BLaER1 (cell line): ENCODE data around the gene CD300LG.

Experiments
- H3K27ac ChIP-seq: shearing (Covaris generic); formaldehyde crosslinking; 2 replicates; pipeline ENCODE4 v1.8.1; 2022
- H3K27me3 ChIP-seq: shearing (Covaris generic); formaldehyde crosslinking; 2 replicates; pipeline ENCODE4 v1.8.1; 2022
- H3K36me3 ChIP-seq: shearing (Covaris generic); formaldehyde crosslinking; 2 replicates; pipeline ENCODE4 v1.8.1; 2022
- H3K4me1 ChIP-seq: shearing (Covaris generic); formaldehyde crosslinking; 2 replicates; pipeline ENCODE4 v1.8.1; 2022
- H3K4me2 ChIP-seq: shearing (Covaris generic); formaldehyde crosslinking; 2 replicates; pipeline ENCODE4 v1.8.1; 2022
- H3K4me3 ChIP-seq: shearing (Covaris generic); formaldehyde crosslinking; 2 replicates; pipeline ENCODE4 v1.8.1; 2022
- H3K9ac ChIP-seq: shearing (Covaris generic); formaldehyde crosslinking; 2 replicates; pipeline ENCODE4 v1.8.1; 2022
- H3K9me3 ChIP-seq: shearing (Covaris generic); formaldehyde crosslinking; 2 replicates; pipeline ENCODE4 v1.8.1; 2022
- H4K20me1 ChIP-seq: shearing (Covaris generic); formaldehyde crosslinking; 2 replicates; pipeline ENCODE4 v1.8.1; 2022
- Cebpa-rat ChIP-seq: shearing (Covaris generic); IDR thresholded peaks from 2 replicates; pipeline ENCODE4 v1.8.1; 2022

The CD300LG gene

DNA sequence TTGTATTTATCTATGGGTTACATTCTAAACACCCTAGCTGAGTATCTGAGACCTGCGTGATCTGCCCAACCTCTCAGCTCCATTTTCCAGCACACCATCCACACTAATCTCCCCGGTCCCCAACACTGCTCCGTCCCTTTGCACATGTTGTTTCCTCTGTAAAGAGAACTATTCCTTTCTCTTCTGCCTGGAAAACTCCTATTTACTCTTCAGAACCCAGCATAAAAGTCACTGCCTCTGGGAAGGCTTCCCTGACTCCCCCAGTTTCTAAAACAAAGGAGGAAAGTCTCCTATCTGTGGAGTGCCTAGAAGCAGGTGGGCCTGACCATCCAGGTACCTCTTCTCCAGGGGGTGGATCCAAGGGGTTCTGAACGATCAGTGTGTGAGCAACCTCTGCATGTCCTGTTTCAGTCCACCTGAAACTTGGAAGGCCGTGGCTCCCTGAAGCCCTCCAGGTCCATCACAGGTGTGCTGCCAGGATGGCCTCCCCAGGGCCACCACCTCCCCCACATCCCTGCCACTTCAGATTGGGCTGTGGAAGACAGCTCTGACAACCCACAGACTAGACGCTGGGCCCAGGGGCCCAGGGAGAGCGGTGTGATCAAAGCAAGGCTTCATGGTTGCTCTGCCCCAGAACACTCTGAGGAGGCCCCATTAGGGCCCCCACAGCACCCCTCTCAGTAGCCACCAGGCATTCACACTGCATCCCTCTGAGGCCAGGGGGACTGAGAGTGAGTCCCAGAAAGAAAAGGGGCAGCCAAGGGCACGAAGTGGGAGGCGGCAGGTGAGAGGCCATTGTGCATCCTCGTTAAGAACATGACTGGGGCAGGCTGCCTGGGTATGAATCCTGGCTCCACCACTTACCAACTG lies 34.3 kb upstream of the CD300LG start:
- no peaks in the 10 kb centered on the region for H3K27me3 ChIP-seq
- H3K36me3 ChIP-seq = peaks cover 8% of the 10 kb centered on the region
- H3K4me3 ChIP-seq = no peak overlapping the region
- H4K20me1 ChIP-seq = no peaks in the 10 kb centered on the region
- no peaks in the 10 kb centered on the region for H3K9me3 ChIP-seq
- no peak overlapping the region for H3K9ac ChIP-seq
- TF ChIP-seq Cebpa-rat = no peak
- H3K4me2 ChIP-seq = no peak overlapping the region
- no peaks in the 10 kb centered on the region for H3K4me1 ChIP-seq
- H3K27ac ChIP-seq = no peak overlapping the region

DNA sequence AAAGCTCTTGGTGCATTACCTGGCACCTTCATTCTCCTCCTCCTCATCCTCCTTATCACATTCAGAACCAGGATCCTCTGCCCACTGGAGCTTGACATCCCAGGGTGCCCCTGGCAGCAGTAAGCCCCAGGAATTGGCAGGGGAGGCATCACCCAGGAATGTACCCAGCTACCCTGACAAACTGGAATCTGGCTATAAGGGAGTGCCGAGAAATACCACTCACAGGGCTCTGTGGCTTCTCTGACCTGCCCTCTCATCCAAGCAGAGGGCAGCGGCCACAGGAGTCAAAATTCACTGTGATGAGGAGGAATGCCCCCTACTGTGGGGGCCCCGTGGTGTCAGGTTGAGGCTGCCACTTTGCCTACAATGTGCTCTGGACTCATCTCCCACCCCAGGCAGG lies 33.6 kb upstream of the CD300LG start:
- no peak overlapping the region for H3K9ac ChIP-seq
- H3K36me3 ChIP-seq = peaks cover 8% of the 10 kb centered on the region
- no peak overlapping the region for H3K27ac ChIP-seq
- H3K4me2 ChIP-seq = no peak overlapping the region
- no peaks in the 10 kb centered on the region for H3K4me1 ChIP-seq
- no peaks in the 10 kb centered on the region for H4K20me1 ChIP-seq
- no peak overlapping the region for H3K4me3 ChIP-seq
- TF ChIP-seq Cebpa-rat = no peak
- no peaks in the 10 kb centered on the region for H3K27me3 ChIP-seq
- no peaks in the 10 kb centered on the region for H3K9me3 ChIP-seq

DNA sequence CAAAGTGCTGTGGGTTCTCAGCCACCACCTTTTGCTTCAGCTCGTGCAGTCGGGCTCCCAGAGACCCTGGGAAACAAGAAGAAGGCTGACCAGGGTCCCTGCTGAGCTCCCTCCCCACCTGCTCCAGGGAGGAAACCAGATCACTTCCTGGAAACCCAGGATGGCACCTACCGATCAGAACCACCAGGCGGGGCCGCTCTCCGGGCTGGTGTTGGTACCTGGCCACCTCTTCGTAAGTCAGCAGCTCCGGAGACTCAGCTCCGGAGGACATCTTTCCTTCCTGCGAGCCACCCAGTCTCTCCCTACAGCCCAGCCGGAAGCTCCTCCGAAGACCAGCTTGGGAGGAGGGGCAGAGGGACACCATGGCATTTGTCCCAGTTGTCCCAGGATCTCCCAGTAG lies 33.0 kb upstream of the CD300LG start:
- Histone ChIP-seq H3K9ac (no peak overlapping the region), H4K20me1 (no peaks in the 10 kb centered on the region), H3K9me3 (no peaks in the 10 kb centered on the region), H3K4me1 (no peaks in the 10 kb centered on the region), H3K27ac (no peak overlapping the region), H3K4me3 (no peak overlapping the region), H3K4me2 (no peak overlapping the region), H3K36me3 (peaks cover 8% of the 10 kb centered on the region), H3K27me3 (no peaks in the 10 kb centered on the region)
- no peak for TF ChIP-seq Cebpa-rat

DNA sequence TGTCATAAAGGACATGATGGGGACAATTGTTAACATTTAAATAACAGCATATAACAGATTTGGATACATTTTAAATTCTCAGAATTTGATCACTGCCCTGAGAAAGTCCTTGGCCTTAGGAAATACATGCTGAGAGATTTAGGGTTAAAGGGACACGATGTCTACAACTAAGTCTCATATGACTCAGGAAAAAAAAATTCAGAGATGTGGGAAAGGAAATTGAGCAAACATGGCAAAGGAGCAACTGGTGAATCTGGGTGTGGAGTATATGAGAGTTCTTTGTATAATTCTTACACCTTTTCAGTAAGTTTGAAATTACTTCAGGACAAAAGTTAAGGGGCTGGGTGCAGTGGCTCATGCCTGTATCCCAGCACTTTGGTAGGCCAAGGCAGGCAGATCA lies 32.3 kb upstream of the CD300LG start:
- no peak for TF ChIP-seq Cebpa-rat
- Histone ChIP-seq H3K27ac (no peak overlapping the region), H4K20me1 (no peaks in the 10 kb centered on the region), H3K9me3 (no peaks in the 10 kb centered on the region), H3K4me2 (no peak overlapping the region), H3K9ac (no peak overlapping the region), H3K36me3 (peaks cover 8% of the 10 kb centered on the region), H3K4me3 (no peak overlapping the region), H3K27me3 (no peaks in the 10 kb centered on the region), H3K4me1 (no peaks in the 10 kb centered on the region)

DNA sequence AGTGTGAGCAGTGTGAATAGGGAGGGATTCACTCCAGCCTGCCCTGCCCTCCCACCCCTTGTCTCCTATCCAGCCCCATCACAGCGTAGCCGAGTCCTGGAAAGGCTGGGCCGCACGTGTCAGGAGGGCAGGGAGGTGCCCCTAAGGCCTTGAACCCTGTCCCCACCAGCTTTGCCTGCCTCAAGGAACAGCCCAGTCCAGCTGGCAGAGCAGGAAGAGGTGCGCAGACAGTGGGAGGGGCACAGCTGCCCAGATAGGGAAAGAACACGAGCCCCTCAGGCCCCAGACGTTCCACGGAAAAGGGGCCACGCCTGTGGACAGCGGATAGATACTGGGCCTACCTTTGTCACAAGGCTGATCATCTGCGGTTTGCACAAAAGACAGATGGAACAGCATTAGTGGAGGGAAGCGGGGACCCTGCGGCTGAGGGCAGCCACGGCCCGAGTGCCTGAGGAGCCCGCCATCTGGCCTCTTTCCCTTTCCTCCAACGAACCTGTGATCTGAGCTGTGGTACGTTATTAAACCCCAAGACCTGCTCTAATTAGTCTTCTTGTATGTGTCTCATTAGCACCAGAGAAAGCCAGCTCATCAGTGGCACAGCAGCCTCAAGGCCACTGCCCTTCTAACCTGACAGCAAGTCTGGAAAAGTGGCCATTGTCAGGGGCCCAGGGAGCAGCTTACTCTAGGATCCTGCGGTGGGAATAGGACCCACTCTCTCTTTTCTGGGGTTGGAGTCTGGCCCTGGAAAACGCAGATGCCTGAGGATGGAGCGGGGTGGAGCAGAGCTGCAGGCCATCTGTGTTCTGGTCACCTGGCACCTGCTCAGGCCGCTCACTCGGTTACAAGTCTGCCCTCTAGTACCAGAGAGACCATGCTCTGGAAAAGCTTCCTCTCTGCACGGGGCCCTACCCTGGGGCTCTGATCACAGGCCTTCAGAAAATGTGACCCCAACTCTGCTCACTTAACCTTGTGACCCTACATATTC lies 30.3 kb upstream of the CD300LG start:
- Histone ChIP-seq H3K27ac (no peak overlapping the region), H3K9ac (no peak overlapping the region), H3K9me3 (no peaks in the 10 kb centered on the region), H4K20me1 (no peaks in the 10 kb centered on the region), H3K27me3 (no peaks in the 10 kb centered on the region), H3K4me2 (no peak overlapping the region), H3K4me1 (no peaks in the 10 kb centered on the region), H3K36me3 (peaks cover 13% of the 10 kb centered on the region), H3K4me3 (no peak overlapping the region)
- no peak for TF ChIP-seq Cebpa-rat

DNA sequence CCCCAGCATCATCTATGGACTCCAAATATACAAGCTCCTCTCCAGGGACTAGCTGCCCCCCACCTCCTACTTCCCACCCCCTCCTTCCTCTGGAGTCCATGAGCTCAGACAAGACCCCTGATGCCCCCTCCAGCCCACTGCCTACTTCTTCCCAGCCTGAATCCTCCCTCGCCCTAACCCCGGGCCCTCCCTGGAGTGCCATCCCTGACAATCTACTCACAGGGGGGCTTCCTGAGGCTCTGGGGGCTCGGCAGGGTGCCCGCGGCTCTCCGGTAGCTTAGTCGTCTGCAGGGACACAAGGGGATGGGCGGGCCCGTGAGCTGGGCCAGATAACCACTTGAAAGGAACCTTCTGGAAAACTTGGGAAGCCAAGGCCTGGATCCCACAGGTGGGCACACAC lies 29.1 kb upstream of the CD300LG start:
- Histone ChIP-seq H3K4me1 (no peaks in the 10 kb centered on the region), H4K20me1 (no peaks in the 10 kb centered on the region), H3K4me3 (no peak overlapping the region), H3K36me3 (peaks cover 13% of the 10 kb centered on the region), H3K27ac (no peak overlapping the region), H3K4me2 (no peak overlapping the region), H3K9me3 (no peaks in the 10 kb centered on the region), H3K9ac (no peak overlapping the region), H3K27me3 (no peaks in the 10 kb centered on the region)
- no peak for TF ChIP-seq Cebpa-rat

DNA sequence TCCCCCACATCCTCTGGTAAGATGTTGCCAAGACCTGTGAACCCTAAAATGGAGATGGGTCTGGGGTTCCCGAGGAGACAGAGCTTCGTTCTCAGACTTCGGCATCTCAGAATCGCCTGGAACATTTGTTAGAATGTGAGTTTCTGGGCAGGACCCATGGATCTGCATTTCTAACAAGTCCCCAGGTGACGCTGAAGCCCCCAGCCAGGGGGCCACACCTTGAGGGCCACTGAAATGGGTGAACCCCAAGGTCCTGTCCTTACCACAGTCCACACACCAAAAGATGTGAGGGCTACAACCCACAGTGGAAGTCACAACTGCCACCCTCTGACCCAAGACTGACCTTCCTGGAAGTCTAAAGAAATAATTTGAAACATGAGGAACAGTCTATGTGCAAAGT lies 28.0 kb upstream of the CD300LG start:
- H3K4me3 ChIP-seq = no peak overlapping the region
- H3K27me3 ChIP-seq = no peaks in the 10 kb centered on the region
- H3K27ac ChIP-seq = no peak overlapping the region
- TF ChIP-seq Cebpa-rat = no peak
- H3K36me3 ChIP-seq = peaks cover 6% of the 10 kb centered on the region; the same call in 1 of the 2 replicates
- no peaks in the 10 kb centered on the region for H3K9me3 ChIP-seq
- H3K4me2 ChIP-seq = no peak overlapping the region
- no peaks in the 10 kb centered on the region for H4K20me1 ChIP-seq
- H3K9ac ChIP-seq = no peak overlapping the region
- H3K4me1 ChIP-seq = no peaks in the 10 kb centered on the region

DNA sequence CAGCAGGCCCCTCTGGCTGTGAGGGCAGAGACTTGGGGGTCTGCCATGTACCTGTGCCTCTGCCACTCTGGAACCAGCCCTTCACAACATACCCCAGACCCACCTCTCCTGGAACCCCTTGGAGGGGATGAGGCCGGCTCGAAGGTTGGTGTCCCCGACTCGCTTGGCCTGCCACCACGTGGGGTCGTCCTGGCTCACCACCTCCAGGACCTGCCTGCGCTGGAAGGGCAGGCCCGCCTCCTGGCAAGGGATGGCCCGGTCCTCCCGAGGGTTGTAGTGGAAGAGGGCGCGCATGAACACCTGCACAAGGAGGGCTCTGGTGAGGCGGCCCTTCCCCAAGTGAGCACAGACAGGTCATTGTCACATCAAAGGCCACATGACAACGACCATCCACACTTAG lies 26.2 kb upstream of the CD300LG start:
- Histone ChIP-seq H3K9ac (no peak overlapping the region), H4K20me1 (no peaks in the 10 kb centered on the region), H3K9me3 (no peaks in the 10 kb centered on the region), H3K4me3 (no peak overlapping the region), H3K4me1 (no peaks in the 10 kb centered on the region), H3K36me3 (peaks cover 11% of the 10 kb centered on the region; the same call in 1 of the 2 replicates), H3K27ac (no peak overlapping the region), H3K4me2 (no peak overlapping the region), H3K27me3 (no peaks in the 10 kb centered on the region)
- no peak for TF ChIP-seq Cebpa-rat

DNA sequence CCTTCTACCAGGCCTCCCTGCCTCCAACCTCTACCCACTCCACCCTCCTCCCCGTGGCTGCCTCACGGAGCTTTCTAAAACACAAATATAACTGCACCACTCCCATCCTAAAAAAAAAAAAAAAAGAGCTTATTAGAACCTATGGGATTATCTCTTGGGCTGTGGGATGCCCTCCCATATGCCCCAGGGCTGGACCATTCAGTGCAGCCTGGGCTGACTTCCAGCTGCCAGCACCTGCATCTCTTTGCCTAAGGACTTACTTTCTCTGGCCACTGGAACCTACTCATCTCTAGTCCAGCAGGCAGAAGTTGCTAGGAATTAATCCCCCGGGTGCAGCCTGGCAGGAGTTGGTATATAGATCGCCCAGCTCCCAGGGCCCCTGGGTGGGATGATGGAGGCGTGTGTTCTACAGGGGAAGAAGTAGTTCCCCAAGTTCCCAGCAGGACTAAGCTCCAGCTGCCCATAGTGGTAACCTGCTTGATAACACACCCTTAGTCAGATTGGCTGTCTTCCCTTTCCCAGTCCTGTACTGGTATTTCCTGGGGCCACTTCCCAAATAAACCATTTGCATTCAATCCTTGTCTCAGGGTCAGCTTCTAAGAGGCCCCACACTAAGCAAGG lies 24.3 kb upstream of the CD300LG start:
- H3K27ac ChIP-seq = no peak overlapping the region
- TF ChIP-seq Cebpa-rat = no peak
- H3K4me2 ChIP-seq = no peak overlapping the region
- H3K9ac ChIP-seq = no peak overlapping the region
- H3K4me3 ChIP-seq = no peak overlapping the region
- no peaks in the 10 kb centered on the region for H3K9me3 ChIP-seq
- H4K20me1 ChIP-seq = no peaks in the 10 kb centered on the region
- peaks cover 18% of the 10 kb centered on the region; the same call in 1 of the 2 replicates for H3K36me3 ChIP-seq
- no peaks in the 10 kb centered on the region for H3K27me3 ChIP-seq
- no peaks in the 10 kb centered on the region for H3K4me1 ChIP-seq
